ENCODE data around the gene POC1A.

GRCh38 chr3:52182196-52182595 lies 28.0 kb upstream of the POC1A start:
- TF ChIP-seq CTCF (conservative IDR thresholded peaks at IDR 0.05; ENCODE audit: low read depth, low read length), result no peak
- TF ChIP-seq EZH2phosphoT487 (IDR thresholded peaks at IDR 0.05; ENCODE audit: borderline replicate concordance, low read length), result no peak
